Measurements from ENCODE around the gene HBD.

DNA sequence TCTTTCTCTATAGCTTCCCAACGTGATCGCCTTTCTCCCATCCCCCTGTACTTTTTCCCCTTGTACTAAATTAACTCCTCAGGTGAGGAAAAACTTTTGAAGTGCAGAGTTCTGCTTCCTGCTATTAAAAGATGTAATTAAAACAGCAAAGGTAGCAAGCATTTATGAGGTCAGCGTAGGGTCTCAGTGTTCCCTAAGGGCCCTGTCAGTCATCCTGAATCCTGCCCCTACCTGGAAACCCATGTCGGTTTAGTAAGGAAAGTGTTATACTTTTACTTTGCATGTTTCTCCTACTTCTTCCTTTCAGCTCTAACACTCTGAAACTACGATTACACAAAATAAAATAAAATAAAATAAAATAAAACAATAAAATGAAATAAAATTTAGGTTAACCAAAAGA is 6.2 kb downstream of the HBD start:
- TF ChIP-seq, protein P1, sequence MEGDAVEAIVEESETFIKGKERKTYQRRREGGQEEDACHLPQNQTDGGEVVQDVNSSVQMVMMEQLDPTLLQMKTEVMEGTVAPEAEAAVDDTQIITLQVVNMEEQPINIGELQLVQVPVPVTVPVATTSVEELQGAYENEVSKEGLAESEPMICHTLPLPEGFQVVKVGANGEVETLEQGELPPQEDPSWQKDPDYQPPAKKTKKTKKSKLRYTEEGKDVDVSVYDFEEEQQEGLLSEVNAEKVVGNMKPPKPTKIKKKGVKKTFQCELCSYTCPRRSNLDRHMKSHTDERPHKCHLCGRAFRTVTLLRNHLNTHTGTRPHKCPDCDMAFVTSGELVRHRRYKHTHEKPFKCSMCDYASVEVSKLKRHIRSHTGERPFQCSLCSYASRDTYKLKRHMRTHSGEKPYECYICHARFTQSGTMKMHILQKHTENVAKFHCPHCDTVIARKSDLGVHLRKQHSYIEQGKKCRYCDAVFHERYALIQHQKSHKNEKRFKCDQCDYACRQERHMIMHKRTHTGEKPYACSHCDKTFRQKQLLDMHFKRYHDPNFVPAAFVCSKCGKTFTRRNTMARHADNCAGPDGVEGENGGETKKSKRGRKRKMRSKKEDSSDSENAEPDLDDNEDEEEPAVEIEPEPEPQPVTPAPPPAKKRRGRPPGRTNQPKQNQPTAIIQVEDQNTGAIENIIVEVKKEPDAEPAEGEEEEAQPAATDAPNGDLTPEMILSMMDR (IDR thresholded peaks at IDR 0.05), result no peak
- TF ChIP-seq, protein P2, sequence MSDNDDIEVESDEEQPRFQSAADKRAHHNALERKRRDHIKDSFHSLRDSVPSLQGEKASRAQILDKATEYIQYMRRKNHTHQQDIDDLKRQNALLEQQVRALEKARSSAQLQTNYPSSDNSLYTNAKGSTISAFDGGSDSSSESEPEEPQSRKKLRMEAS (IDR thresholded peaks at IDR 0.05; ENCODE audit: low read depth), result no peak
- TF ChIP-seq PBX3 (IDR thresholded peaks at IDR 0.05) (no peak), RXRA (IDR thresholded peaks at IDR 0.05; ENCODE audit: borderline replicate concordance, low read depth) (no peak), FOXJ3 (CRISPR knock-in tag; IDR thresholded peaks at IDR 0.05) (no peak), TAF1 (IDR thresholded peaks at IDR 0.05; ENCODE audit: borderline replicate concordance, low read depth, low read length) (no peak), RAD21 (IDR thresholded peaks at IDR 0.05; ENCODE audit: low read length) (no peak), REST (IDR thresholded peaks at IDR 0.05; ENCODE audit: low read depth, low read length) (no peak), GABPA (IDR thresholded peaks at IDR 0.05; ENCODE audit: low read depth) (no peak)
- TF ChIP-seq, protein P3, sequence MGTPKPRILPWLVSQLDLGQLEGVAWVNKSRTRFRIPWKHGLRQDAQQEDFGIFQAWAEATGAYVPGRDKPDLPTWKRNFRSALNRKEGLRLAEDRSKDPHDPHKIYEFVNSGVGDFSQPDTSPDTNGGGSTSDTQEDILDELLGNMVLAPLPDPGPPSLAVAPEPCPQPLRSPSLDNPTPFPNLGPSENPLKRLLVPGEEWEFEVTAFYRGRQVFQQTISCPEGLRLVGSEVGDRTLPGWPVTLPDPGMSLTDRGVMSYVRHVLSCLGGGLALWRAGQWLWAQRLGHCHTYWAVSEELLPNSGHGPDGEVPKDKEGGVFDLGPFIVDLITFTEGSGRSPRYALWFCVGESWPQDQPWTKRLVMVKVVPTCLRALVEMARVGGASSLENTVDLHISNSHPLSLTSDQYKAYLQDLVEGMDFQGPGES (IDR thresholded peaks at IDR 0.05; ENCODE audit: low read depth, low read length), result no peak

All from SK-N-SH (cell line).